Lower lobe of right lung (tissue), 2 donors: ENCODE data around the gene PGS1. TPM values are rescaled to one million over a fixed set of nuclear protein-coding genes. Genes with fewer than 3 reads are reported as not detected.

Experiments used
- ATAC-seq, 2 donors: fragments of 200-7000 bp; cut with Tn5 transposase; one replicate each; pipeline ENCODE4 v1.9.1; 2020 to 2022; ENCODE audit warnings: mild to moderate bottlenecking in 2 of 2, moderate library complexity in 2 of 2
- DNase-seq: peaks from one replicate; pipeline ENCODE4 v3.0.0-alpha.2; 2020
- H3K27ac ChIP-seq: fragments of 200-600 bp; one replicate; pipeline ENCODE4 v1.8.0; 2022
- H3K27me3 ChIP-seq: fragments of 200-600 bp; one replicate; pipeline ENCODE4 v1.8.0; 2022; ENCODE audit warnings: low read depth
- H3K36me3 ChIP-seq: fragments of 200-600 bp; one replicate; pipeline ENCODE4 v1.8.0; 2022; ENCODE audit warnings: mild to moderate bottlenecking
- H3K4me1 ChIP-seq: fragments of 200-600 bp; one replicate; pipeline ENCODE4 v1.8.0; 2022
- H3K4me3 ChIP-seq: fragments of 200-600 bp; one replicate; pipeline ENCODE4 v1.8.0; 2022; ENCODE audit warnings: mild to moderate bottlenecking
- H3K9me3 ChIP-seq: fragments of 200-600 bp; one replicate; pipeline ENCODE4 v1.8.0; 2022
- CTCF ChIP-seq: fragments of 200-600 bp; IDR thresholded peaks from one replicate; pipeline ENCODE4 v1.8.0; 2022; ENCODE audit warnings: antibody characterized with exemption, mild to moderate bottlenecking
- intact Hi-C: fragments of 100-400 bp; cut with DNase I; formaldehyde crosslinking; loops from one replicate; pipeline ENCODE4 v1.11.0; 2022
- total RNA-seq: library from RNA; stranded (reverse); fragmentation: NEBNext Ultra II Directional; extraction: Animal tissue kit (Norgen Biotek cat#: 25700); gene quantifications from one replicate; pipeline ENCODE4 v1.2.1, GENCODE V29; 2021
- donor health status: DM: no; HTN: yes; CAD: no; lungs with severe emphysema.

PGS1 gene
- total RNA-seq, 1 donor from 2014 or later, result 90.9 TPM

- intact Hi-C loops, result no loop called here
- Histone ChIP-seq H3K9me3 (no peaks in the 10 kb centered on the region), H3K4me3 (no peak overlapping the region), H3K27ac (no peak overlapping the region), H3K36me3 (peaks cover 95% of the 10 kb centered on the region), H3K27me3 (no peaks in the 10 kb centered on the region), H3K4me1 (peaks cover 69% of the 10 kb centered on the region)
- DNase-seq (no peak), ATAC-seq (no peak)
- TF ChIP-seq CTCF, result no peak
These were observed 45.7 kb downstream of the PGS1 start for GRCh38 chr17:78423961-78424675.

DNA sequence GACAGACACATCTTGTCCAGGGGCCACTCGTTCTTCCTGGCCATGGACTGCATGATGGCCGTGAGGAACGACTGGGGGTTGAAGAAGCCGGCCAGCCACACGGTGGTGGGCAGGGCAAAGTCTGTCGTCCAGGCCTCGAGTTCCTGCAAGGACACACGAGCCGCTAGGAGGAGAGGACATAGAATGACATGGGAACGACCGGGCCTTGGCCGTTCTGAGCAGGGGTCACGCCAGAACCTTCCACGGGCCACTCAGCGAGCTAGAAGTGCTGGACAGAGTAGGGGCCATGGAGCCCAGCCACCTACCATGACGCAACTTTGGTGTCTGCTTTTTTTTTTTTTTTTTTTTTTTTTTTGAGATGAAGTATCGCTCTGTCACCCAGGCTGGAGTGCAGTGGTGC, 47.0 kb downstream of the PGS1 start:
- Histone ChIP-seq H3K4me3 (no peak overlapping the region), H3K36me3 (peaks cover 95% of the 10 kb centered on the region), H3K27me3 (no peaks in the 10 kb centered on the region), H3K27ac (no peak overlapping the region), H3K4me1 (peaks cover 56% of the 10 kb centered on the region), H3K9me3 (no peaks in the 10 kb centered on the region)
- DNase-seq (peak; percentile 78), ATAC-seq (peak; percentile 53 to 65)
- no peak for TF ChIP-seq CTCF
- intact Hi-C loops, result no loop called here

DNA sequence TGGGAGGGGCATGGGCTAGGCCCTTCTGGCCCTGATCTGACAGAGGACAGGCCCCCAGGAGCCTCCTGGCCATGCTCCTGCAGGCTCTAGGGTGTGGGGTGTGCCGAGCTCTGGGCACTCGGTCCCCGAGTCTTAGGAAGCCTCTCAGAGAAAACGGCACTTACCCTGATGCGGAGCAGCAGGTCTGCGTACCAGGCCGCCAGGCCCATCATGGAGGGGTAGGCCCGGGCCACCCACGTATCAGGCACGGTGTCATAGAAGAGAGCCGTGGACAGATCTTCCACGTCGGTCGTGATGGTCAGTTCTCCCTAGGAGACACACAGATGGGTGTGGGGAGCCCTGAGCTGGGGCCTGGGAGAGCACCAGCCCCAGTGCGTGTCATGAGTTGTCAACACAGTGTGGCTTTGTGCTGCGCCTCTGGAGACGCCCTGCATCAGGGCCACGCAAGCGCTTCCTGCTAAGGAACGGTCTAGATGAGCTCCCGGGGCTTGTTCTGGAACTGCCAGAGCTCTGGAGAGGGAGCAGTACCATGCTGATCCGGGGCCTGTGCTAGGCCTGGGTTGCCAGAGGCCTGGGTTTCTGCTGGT, 47.9 kb downstream of the PGS1 start:
- Histone ChIP-seq H3K27ac (no peak overlapping the region), H3K9me3 (no peaks in the 10 kb centered on the region), H3K36me3 (peaks cover 86% of the 10 kb centered on the region), H3K27me3 (no peaks in the 10 kb centered on the region), H3K4me1 (peaks cover 46% of the 10 kb centered on the region), H3K4me3 (no peak overlapping the region)
- intact Hi-C loops, result no loop called here
- DNase-seq (no peak), ATAC-seq (no peak)
- no peak for TF ChIP-seq CTCF

DNA sequence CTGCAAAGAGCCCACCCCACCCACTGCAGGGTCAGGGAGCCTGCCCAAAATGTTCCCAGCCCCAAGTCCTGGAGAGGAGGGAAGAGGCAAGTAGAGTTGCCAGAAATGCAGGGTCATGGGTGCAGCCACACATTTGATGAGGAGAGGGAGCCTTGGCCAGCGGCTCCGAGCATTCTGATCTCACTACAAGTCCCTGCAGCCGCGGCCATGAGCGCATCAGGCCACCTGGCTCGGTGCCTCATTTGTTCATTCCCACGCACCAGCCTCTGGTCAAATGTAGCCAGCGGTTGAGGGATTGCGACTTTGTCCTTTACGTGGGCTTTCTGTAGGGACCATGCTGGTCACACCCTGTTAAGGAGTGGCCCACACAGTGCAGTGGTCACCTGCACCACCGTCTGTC, 48.7 kb downstream of the PGS1 start:
- Histone ChIP-seq H3K4me1 (peaks cover 39% of the 10 kb centered on the region), H3K9me3 (no peaks in the 10 kb centered on the region), H3K4me3 (no peak overlapping the region), H3K27me3 (no peaks in the 10 kb centered on the region), H3K36me3 (peaks cover 78% of the 10 kb centered on the region), H3K27ac (no peak overlapping the region)
- no peak for ATAC-seq
- intact Hi-C loops, result no loop called here
- DNase-seq, result no peak
- no peak for TF ChIP-seq CTCF

DNA sequence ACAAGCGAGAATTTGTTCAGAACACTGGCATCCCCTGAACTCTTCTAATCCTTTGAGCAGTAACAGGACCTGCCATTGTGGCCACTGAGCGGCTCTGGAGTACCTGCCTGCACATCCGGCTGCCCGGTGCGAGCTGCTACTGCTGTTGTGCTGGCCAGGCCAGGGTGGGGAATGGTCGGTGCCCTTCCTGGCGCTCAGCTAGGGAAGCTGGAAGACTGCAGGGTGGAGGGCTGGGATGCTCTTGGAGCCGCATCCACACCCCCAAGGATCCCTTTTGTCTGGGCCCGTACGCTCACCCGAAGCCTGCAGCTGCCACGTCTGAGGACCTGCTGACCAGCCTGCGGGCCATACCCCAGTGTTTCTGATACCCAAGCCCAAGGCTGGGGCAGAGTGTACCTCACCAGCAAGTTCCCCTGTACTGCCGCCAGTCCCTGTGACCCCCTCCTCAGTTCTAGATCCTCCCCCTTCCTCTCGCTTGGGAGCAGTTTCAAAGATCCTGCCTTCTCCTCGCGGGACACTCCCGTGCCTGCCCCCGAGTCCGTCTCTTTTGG, 49.7 kb downstream of the PGS1 start:
- no peaks in the 10 kb centered on the region for H3K9me3 ChIP-seq
- intact Hi-C loops, result no loop called here
- H3K4me1 ChIP-seq, result peaks cover 33% of the 10 kb centered on the region
- peaks cover 71% of the 10 kb centered on the region for H3K36me3 ChIP-seq
- DNase-seq, result no peak
- TF ChIP-seq CTCF, result no peak
- no peak overlapping the region for H3K4me3 ChIP-seq
- no peak for ATAC-seq
- no peak overlapping the region for H3K27ac ChIP-seq
- H3K27me3 ChIP-seq, result no peaks in the 10 kb centered on the region
